H1 (cell line): Measurements from ENCODE around the gene ANXA4. TPM values are rescaled to one million over a fixed set of nuclear protein-coding genes. Genes with fewer than 3 reads are reported as not detected.

Experiments used
- CTCF ChIA-PET: fragments of 300-600 bp; sonication (Branson Sonifier 250); formaldehyde crosslinking; loops from one replicate; lab custom pipeline; 2021; ENCODE audit not compliant: partially characterized antibody; lab: Charles Lee
- POLR2A ChIA-PET: fragments of 300-600 bp; sonication (Branson Sonifier 250); formaldehyde crosslinking; loops from one replicate; lab custom pipeline; 2021; ENCODE audit warnings: inconsistent platforms; ENCODE audit not compliant: partially characterized antibody; lab: Charles Lee
- DNase-seq, 2 experiments: peaks; one replicate each; pipeline versions ENCODE4 v3.0.0 to v3.0.0-alpha.2; 2010 to 2022; ENCODE audit warnings: low spot score in 2 of 2, low read depth in 1 of 2, mixed read lengths in 1 of 2
- FAIRE-seq: peaks from 2 replicates; lab custom pipeline; 2011; peaks lifted over from hg19 to GRCh38; lab: Jason Lieb, UNC
- H2AFZ ChIP-seq: 2 replicates; pipeline ENCODE4 v1.8.1; 2012; ENCODE audit warnings: low read length, inconsistent platforms
- H2AK5ac ChIP-seq: 2 replicates; pipeline ENCODE4 v1.6.1; 2013; ENCODE audit warnings: low read depth, low read length
- H2BK120ac ChIP-seq: replicated peaks from 2 replicates; pipeline ENCODE3; 2013; ENCODE audit warnings: low read depth, low read length, inconsistent platforms
- H2BK12ac ChIP-seq: 2 replicates; pipeline ENCODE4 v1.6.1; 2013; ENCODE audit warnings: low read depth, low read length
- H2BK15ac ChIP-seq: 2 replicates; pipeline ENCODE4 v1.6.1; 2013; ENCODE audit warnings: low read length
- H2BK20ac ChIP-seq: 2 replicates; pipeline ENCODE4 v1.6.1; 2013; ENCODE audit warnings: low read length
- H2BK5ac ChIP-seq: 2 replicates; pipeline ENCODE4 v1.6.1; 2013; ENCODE audit warnings: low read depth, low read length
- H3K14ac ChIP-seq: 2 replicates; pipeline ENCODE4 v1.6.1; 2013; ENCODE audit warnings: inconsistent platforms; ENCODE audit not compliant: insufficient read length
- H3K18ac ChIP-seq: 2 replicates; pipeline ENCODE4 v1.6.1; 2013; ENCODE audit warnings: low read length; ENCODE audit errors: extremely low read depth
- H3K23ac ChIP-seq: 2 replicates; pipeline ENCODE4 v1.6.1; 2013; ENCODE audit warnings: inconsistent platforms; ENCODE audit not compliant: insufficient read length
- H3K23me2 ChIP-seq: 2 replicates; pipeline ENCODE4 v1.6.1; 2013; ENCODE audit warnings: low read depth, low read length
- H3K27ac ChIP-seq: 2 replicates; pipeline ENCODE4 v1.6.1; 2011; ENCODE audit warnings: low read depth, low read length, inconsistent platforms
- H3K27me3 ChIP-seq, 4 experiments: replicated peaks in 1 of 4; 1 replicate in 1 of 4; 2 replicates in 3 of 4; pipeline versions ENCODE4 v1.6.1 to v1.8.1; 2011 to 2013; ENCODE audit warnings: low read length in 3 of 4, mild to moderate bottlenecking in 3 of 4, inconsistent platforms in 2 of 4, mixed read lengths in 2 of 4, moderate library complexity in 1 of 4; ENCODE audit not compliant: control insufficient read depth in 3 of 4, insufficient read depth in 3 of 4; ENCODE audit errors: extremely low read depth in 1 of 4
- H3K36me3 ChIP-seq, 4 experiments: 2 replicates each; pipeline versions ENCODE4 v1.6.1 to v1.8.1; 2011 to 2013; ENCODE audit warnings: mild to moderate bottlenecking in 4 of 4, low read length in 3 of 4, moderate library complexity in 2 of 4, control low read depth in 1 of 4, inconsistent platforms in 1 of 4; ENCODE audit not compliant: insufficient read depth in 4 of 4, control insufficient read depth in 2 of 4
- H3K4ac ChIP-seq: replicated peaks from 2 replicates; pipeline ENCODE3; 2013; ENCODE audit warnings: low read length, low read depth, mixed read lengths, inconsistent platforms; ENCODE audit not compliant: insufficient read length
- H3K4me1 ChIP-seq, 4 experiments: replicated peaks in 1 of 4; 1 replicate in 1 of 4; 2 replicates in 3 of 4; pipeline versions ENCODE4 v1.6.1 to v1.8.1; 2011 to 2013; ENCODE audit warnings: low read length in 3 of 4, inconsistent platforms in 2 of 4, mixed read lengths in 1 of 4; ENCODE audit not compliant: insufficient read depth in 4 of 4, control insufficient read depth in 3 of 4
- H3K4me2 ChIP-seq, 2 experiments: 2 replicates each; pipeline versions ENCODE4 v1.6.1 to v1.8.1; 2011 to 2013; ENCODE audit warnings: low read depth in 2 of 2, low read length in 2 of 2, control low read depth in 1 of 2, inconsistent platforms in 1 of 2, mild to moderate bottlenecking in 1 of 2; ENCODE audit not compliant: insufficient read depth in 1 of 2
- H3K4me3 ChIP-seq, 4 experiments: fragments of 200-600, 300-600 bp in 1 of 4; sonication (generic), shearing (Covaris generic), sonication (Bioruptor Twin) in 1 of 4; 2 replicates each; pipeline versions ENCODE4 v1.5.1 to v1.8.1; 2011 to 2016; ENCODE audit warnings: low read length in 4 of 4, low read depth in 3 of 4, control low read depth in 2 of 4, inconsistent platforms in 2 of 4, mild to moderate bottlenecking in 2 of 4, mixed read lengths in 1 of 4, moderate library complexity in 1 of 4; ENCODE audit not compliant: insufficient read depth in 2 of 4; ENCODE audit errors: extremely low read depth in 1 of 4
- H3K56ac ChIP-seq: replicated peaks from 2 replicates; pipeline ENCODE3; 2013; ENCODE audit warnings: low read depth, mild to moderate bottlenecking, mixed read lengths, low read length, inconsistent platforms; ENCODE audit not compliant: insufficient read length
- H3K79me1 ChIP-seq: 2 replicates; pipeline ENCODE4 v1.6.1; 2013; ENCODE audit warnings: low read depth, low read length, control low read depth
- H3K79me2 ChIP-seq, 2 experiments: 2 replicates each; pipeline versions ENCODE4 v1.6.1 to v1.8.1; 2012 to 2013; ENCODE audit warnings: low read length in 2 of 2, mild to moderate bottlenecking in 2 of 2, inconsistent platforms in 1 of 2; ENCODE audit not compliant: insufficient read depth in 2 of 2, control insufficient read depth in 1 of 2
- H3K9ac ChIP-seq, 4 experiments: replicated peaks in 1 of 4; 1 replicate in 1 of 4; 2 replicates in 3 of 4; pipeline versions ENCODE4 v1.6.1 to v1.8.1; 2011 to 2013; ENCODE audit warnings: low read depth in 3 of 4, low read length in 3 of 4, control low read depth in 2 of 4, mild to moderate bottlenecking in 2 of 4, moderate library complexity in 2 of 4, inconsistent platforms in 1 of 4; ENCODE audit errors: extremely low read depth in 1 of 4
- H3K9me3 ChIP-seq, 2 experiments: 2 replicates each; pipeline versions ENCODE4 v1.6.1 to v1.8.1; 2012 to 2013; ENCODE audit warnings: mild to moderate bottlenecking in 2 of 2, moderate library complexity in 2 of 2, control low read depth in 1 of 2, inconsistent platforms in 1 of 2, low read depth in 1 of 2, low read length in 1 of 2, mixed read lengths in 1 of 2; ENCODE audit not compliant: insufficient read depth in 2 of 2
- H4K20me1 ChIP-seq, 2 experiments: replicated peaks in 1 of 2; 2 replicates each; pipeline versions ENCODE3 to v1.8.1; 2011 to 2013; ENCODE audit warnings: inconsistent platforms in 2 of 2, low read length in 2 of 2, mild to moderate bottlenecking in 1 of 2; ENCODE audit not compliant: insufficient read depth in 2 of 2, control insufficient read depth in 1 of 2
- H4K5ac ChIP-seq: 2 replicates; pipeline ENCODE4 v1.6.1; 2013; ENCODE audit warnings: low read length, low read depth, mixed read lengths, inconsistent platforms; ENCODE audit not compliant: insufficient read length
- H4K8ac ChIP-seq: 2 replicates; pipeline ENCODE4 v1.8.0; 2013; ENCODE audit warnings: mild to moderate bottlenecking, moderate library complexity, low read length, inconsistent platforms; ENCODE audit not compliant: insufficient read depth; ENCODE audit errors: extremely low read depth
- H4K91ac ChIP-seq: replicated peaks from 2 replicates; pipeline ENCODE3; 2013; ENCODE audit warnings: low read length, mixed read lengths, inconsistent platforms; ENCODE audit not compliant: insufficient read length
- ASH2L ChIP-seq: fragments of 200-600, 300-600 bp; sonication (generic); IDR thresholded peaks from one replicate; pipeline ENCODE4 v1.7.1; 2017; ENCODE audit warnings: low read length
- CBX5 ChIP-seq: fragments of 300-800, 300-1000 bp; sonication (generic); IDR thresholded peaks from 2 replicates; pipeline ENCODE4 v1.7.1; 2016; ENCODE audit warnings: antibody characterized with exemption, low read length, low read depth
- FOSL1 ChIP-seq: IDR thresholded peaks from 2 replicates; pipeline ENCODE4 v1.6.1; 2011; ENCODE audit warnings: mild to moderate bottlenecking, low read depth, low read length, moderate library complexity; ENCODE audit not compliant: insufficient read depth
- GABPA ChIP-seq: IDR thresholded peaks from 2 replicates; pipeline ENCODE4 v1.6.1; 2011; ENCODE audit warnings: mild to moderate bottlenecking, low read length, moderate library complexity, borderline replicate concordance; ENCODE audit not compliant: insufficient read depth
- HDAC6 ChIP-seq: IDR thresholded peaks from one replicate; pipeline ENCODE4 v1.7.1; 2012; ENCODE audit warnings: low read depth, mild to moderate bottlenecking, inconsistent platforms, low read length, moderate library complexity
- JUND ChIP-seq: IDR thresholded peaks from 2 replicates; pipeline ENCODE4 v1.6.1; 2011; ENCODE audit warnings: mild to moderate bottlenecking, improper control_type of control experiment, low read length
- KDM1A ChIP-seq: fragments of 200-600, 300-600 bp; sonication (generic); IDR thresholded peaks from 2 replicates; pipeline ENCODE4 v1.7.1; 2016; ENCODE audit warnings: mild to moderate bottlenecking, low read length, borderline replicate concordance
- PHF8 ChIP-seq: fragments of 200-600 bp; sonication (generic); conservative IDR thresholded peaks from 2 replicates; pipeline ENCODE4 v1.7.1; 2012; ENCODE audit warnings: low read depth, mild to moderate bottlenecking, inconsistent platforms, low read length, moderate library complexity
- POU5F1 ChIP-seq: IDR thresholded peaks from 2 replicates; pipeline ENCODE4 v1.6.1; 2011; ENCODE audit warnings: low read depth, mild to moderate bottlenecking, low read length, moderate library complexity
- RXRA ChIP-seq: IDR thresholded peaks from 2 replicates; pipeline ENCODE4 v1.6.1; 2011; ENCODE audit warnings: low read depth, mild to moderate bottlenecking, low read length, moderate library complexity; ENCODE audit not compliant: insufficient read depth
- SAP30 ChIP-seq: fragments of 300-600 bp; sonication (generic); IDR thresholded peaks from 2 replicates; pipeline ENCODE4 v1.7.1; 2012; ENCODE audit warnings: low read length, moderate library complexity, mild to moderate bottlenecking, inconsistent platforms; ENCODE audit not compliant: insufficient read depth, insufficient replicate concordance
- SRF ChIP-seq: IDR thresholded peaks from 2 replicates; pipeline ENCODE4 v1.6.1; 2011; ENCODE audit warnings: mild to moderate bottlenecking, low read depth, low read length, moderate library complexity
- TCF12 ChIP-seq: IDR thresholded peaks from 2 replicates; pipeline ENCODE4 v1.6.1; 2011; ENCODE audit warnings: low read depth, mild to moderate bottlenecking, low read length
- TEAD4 ChIP-seq: IDR thresholded peaks from 2 replicates; pipeline ENCODE4 v1.6.1; 2012; ENCODE audit warnings: low read depth, low read length, inconsistent platforms, mixed read lengths
- YY1 ChIP-seq: IDR thresholded peaks from 2 replicates; pipeline ENCODE4 v1.6.1; 2011; ENCODE audit warnings: low read depth, mild to moderate bottlenecking, low read length
- WGBS, 2 experiments: shearing (Covaris generic) in 1 of 2; methylation state at CpG; one replicate each; pipeline versions ENCODE4 v1.1.6 to v1.1.7; 2013 to 2015; ENCODE audit warnings: low lambda C conversion rate in 2 of 2, mixed read lengths in 2 of 2, inconsistent platforms in 1 of 2, low coverage in 1 of 2, missing lambda C conversion rate in 1 of 2; ENCODE audit not compliant: insufficient replicate concordance in 2 of 2, insufficient coverage in 1 of 2, insufficient read length in 1 of 2; ENCODE audit errors: extremely low coverage in 1 of 2, missing lambda C conversion rate in 1 of 2; 5-methylcytosine and 5-hydroxymethylcytosine counted together
- polyA plus RNA-seq, 7 experiments: library from polyadenylated mRNA; depleted of rRNA in 3 of 7; stranded (reverse) in 5 of 7; unstranded in 2 of 7; fragments of >200 nt in 5 of 7; fragments of 200-250 nt in 2 of 7; gene quantifications; 1 replicate in 5 of 7; 2 replicates in 1 of 7; 4 replicates in 1 of 7; pipeline versions ENCODE4 v1.2.1 to v1.2.3, GENCODE V29; 2011 to 2013; ENCODE audit warnings: missing spikeins in 2 of 7, mixed read lengths in 2 of 7
- total RNA-seq: library from RNA; stranded (reverse); fragmentation: NEBNext Ultra II Directional; extraction: Animal tissue kit (Norgen Biotek cat#: 25700); gene quantifications from 2 replicates; pipeline ENCODE4 v1.2.1, GENCODE V29; 2021

ANXA4 gene
- total and polyA plus RNA-seq, 2 of the 8 experiments (the other 6 are each of a cell fraction or from before 2014, with no cell fraction given), result 9.4 to 17.6 TPM

- Histone ChIP-seq H3K36me3 (no peaks in the 10 kb centered on the region; a peak in 1 of 8 replicates), H3K23ac (no peak overlapping the region), H2AFZ (no peak overlapping the region), H3K27ac (no peak overlapping the region), H2BK120ac (no peak overlapping the region), H3K23me2 (peaks cover 2% of the 10 kb centered on the region; the same call in 1 of the 2 replicates), H3K4me2 (no peak overlapping the region), H3K9ac (no peak overlapping the region), H3K79me2 (no peaks in the 10 kb centered on the region), H4K8ac (no peak overlapping the region), H3K14ac (no peak overlapping the region), H2AK5ac (no peak overlapping the region), H3K9me3 (no peaks in the 10 kb centered on the region), H3K27me3 (no peaks in the 10 kb centered on the region), H4K91ac (no peak overlapping the region), H3K4ac (no peak overlapping the region), H3K18ac (no peak overlapping the region), H3K79me1 (no peaks in the 10 kb centered on the region; the same call in 1 of the 2 replicates), H4K5ac (no peak overlapping the region), H4K20me1 (no peaks in the 10 kb centered on the region), H3K56ac (no peak overlapping the region), H2BK15ac (no peak overlapping the region), H2BK12ac (no peak overlapping the region), H2BK20ac (no peak overlapping the region), H3K4me1 (peaks cover 0 to under 1% (median 0%) of the 10 kb centered on the region in 4 experiments; a peak in 1 of 7 replicates), H3K4me3 (no peak overlapping the region), H2BK5ac (no peak overlapping the region)
- DNase-seq (no peak), FAIRE-seq (no peak)
- CTCF ChIA-PET, result interaction anchor here (0.6 to 2.3 kb wide), 5 partner anchors 8 to 97 kb away, joined by 3 to 6 read pairs (median 5); no protein-coding TSS in a partner anchor
- WGBS, 2 experiments, result 92% methylated on average over 3 of the region's 3 CpGs; no CpG with 5 or more reads in 1 of the 2 experiments
- POLR2A ChIA-PET, result interaction anchor here (1.5 kb wide), 1 partner anchor 12 kb away, joined by 3 read pairs; no protein-coding TSS in a partner anchor
- TF ChIP-seq KDM1A, result no peak
- TF ChIP-seq YY1, result no peak
- no peak for TF ChIP-seq SRF
- no peak for TF ChIP-seq PHF8
- no peak for TF ChIP-seq FOSL1
- TF ChIP-seq CBX5, result no peak
- TF ChIP-seq SAP30, result no peak
- no peak for TF ChIP-seq ASH2L
- no peak for TF ChIP-seq RXRA
- no peak for TF ChIP-seq HDAC6
- TF ChIP-seq TCF12, result no peak
- no peak for TF ChIP-seq POU5F1
- TF ChIP-seq GABPA, result no peak
- TF ChIP-seq JUND, result no peak
- TF ChIP-seq TEAD4, result no peak
Measured at GRCh38 chr2:69766014-69766413, 24.1 kb downstream of the ANXA4 start.
